HG03025 (cell line): Measurements from ENCODE around the gene DGCR2.
A peak's percentile ranks its signal among the peaks of the same experiment; 100 is the strongest.

Source experiments
- ATAC-seq: cut with Tn5 transposase; IDR thresholded peaks from one replicate; pipeline ENCODE4 v1.9.1; 2021; ENCODE audit warnings: mild to moderate bottlenecking, moderate library complexity; ENCODE audit not compliant: unreplicated experiment, low FRiP score

DGCR2 gene

GRCh38 chr22:19128946-19129727 is 6.9 kb upstream of the DGCR2 start:
- ATAC-seq = no peak

- no peak for ATAC-seq
These were observed 5.8 kb upstream of the DGCR2 start for GRCh38 chr22:19128009-19128401.

GRCh38 chr22:19127329-19128008 is 5.3 kb upstream of the DGCR2 start:
- no peak for ATAC-seq

GRCh38 chr22:19126309-19127273 is 4.4 kb upstream of the DGCR2 start:
- no peak for ATAC-seq

- no peak for ATAC-seq
These were observed 3.5 kb upstream of the DGCR2 start for GRCh38 chr22:19125474-19126308.

GRCh38 chr22:19125011-19125410 is 2.8 kb upstream of the DGCR2 start:
- ATAC-seq = no peak

GRCh38 chr22:19124377-19124776 is 2.2 kb upstream of the DGCR2 start:
- ATAC-seq = no peak

GRCh38 chr22:19123936-19124335 is 1.7 kb upstream of the DGCR2 start:
- ATAC-seq = no peak

- ATAC-seq = no peak
These were observed 710 bp upstream of the DGCR2 start for GRCh38 chr22:19122752-19123492.

- ATAC-seq = peak; percentile 13
These were observed 525 bp downstream of the DGCR2 start for GRCh38 chr22:19121631-19122142.

- ATAC-seq = no peak
These were observed 1.2 kb downstream of the DGCR2 start for GRCh38 chr22:19120829-19121630.

- no peak for ATAC-seq
These were observed 2.3 kb downstream of the DGCR2 start for GRCh38 chr22:19119949-19120348.

- no peak for ATAC-seq
These were observed 3.8 kb downstream of the DGCR2 start for GRCh38 chr22:19118329-19118880.

GRCh38 chr22:19117111-19117512 is 5.1 kb downstream of the DGCR2 start:
- no peak for ATAC-seq

- no peak for ATAC-seq
These were observed 6.6 kb downstream of the DGCR2 start for GRCh38 chr22:19115628-19116027.

- ATAC-seq = no peak
These were observed 7.1 kb downstream of the DGCR2 start for GRCh38 chr22:19114984-19115552.

GRCh38 chr22:19113429-19113828 is 8.8 kb downstream of the DGCR2 start:
- ATAC-seq = no peak

- ATAC-seq = no peak
These were observed 10.6 kb downstream of the DGCR2 start for GRCh38 chr22:19111584-19111983.
